Loucy (cell line): ENCODE data around the gene SUFU.

Experiments used
- H2AFZ ChIP-seq: fragments of 200-600 bp; sonication (generic); 2 replicates; pipeline ENCODE4 v1.6.0; 2016; ENCODE audit warnings: antibody characterized with exemption, mild to moderate bottlenecking, low read length, moderate library complexity
- H3F3A ChIP-seq: fragments of 200-600 bp; 2 replicates; pipeline ENCODE4 v1.6.0; 2016; ENCODE audit warnings: antibody characterized with exemption, low read depth, mild to moderate bottlenecking
- H3K27me3 ChIP-seq: fragments of 200-600 bp; sonication (generic); 2 replicates; pipeline ENCODE4 v1.6.1; 2014; ENCODE audit warnings: low read length, mild to moderate bottlenecking; ENCODE audit not compliant: insufficient read depth, poor library complexity, severe bottlenecking
- H3K36me3 ChIP-seq: fragments of 200-600 bp; sonication (generic); 2 replicates; pipeline ENCODE4 v1.6.1; 2016; ENCODE audit warnings: low read length; ENCODE audit not compliant: insufficient read depth
- H3K4me1 ChIP-seq: fragments of 200-600 bp; sonication (generic); 2 replicates; pipeline ENCODE4 v1.5.1; 2014; ENCODE audit warnings: low read length, mild to moderate bottlenecking; ENCODE audit not compliant: insufficient read depth, poor library complexity, severe bottlenecking
- H3K4me2 ChIP-seq: fragments of 200-600 bp; sonication (generic); 2 replicates; pipeline ENCODE4 v1.6.0; 2014; ENCODE audit warnings: antibody characterized with exemption, low read length, low read depth, mild to moderate bottlenecking; ENCODE audit not compliant: poor library complexity, severe bottlenecking
- H3K4me3 ChIP-seq: fragments of 200-600 bp; sonication (generic); 2 replicates; pipeline ENCODE4 v1.5.1; 2014; ENCODE audit warnings: low read length, mild to moderate bottlenecking, mixed read lengths; ENCODE audit not compliant: poor library complexity, severe bottlenecking
- H3K79me2 ChIP-seq: fragments of 200-600 bp; sonication (generic); 2 replicates; pipeline ENCODE4 v1.6.1; 2014; ENCODE audit warnings: low read length; ENCODE audit not compliant: insufficient read depth
- H3K9ac ChIP-seq: fragments of 200-600 bp; sonication (generic); 2 replicates; pipeline ENCODE4 v1.6.0; 2014; ENCODE audit warnings: mild to moderate bottlenecking, low read depth, low read length, moderate library complexity; ENCODE audit not compliant: poor library complexity, severe bottlenecking
- H3K9me2 ChIP-seq: fragments of 200-600 bp; sonication (generic); replicated peaks from 2 replicates; pipeline ENCODE4 v1.6.1; 2016; ENCODE audit warnings: low read depth, low read length, mixed read lengths
- H3K9me3 ChIP-seq: fragments of 200-600 bp; sonication (generic); 2 replicates; pipeline ENCODE4 v1.6.1; 2014; ENCODE audit warnings: mild to moderate bottlenecking, antibody characterized with exemption, low read length, low read depth; ENCODE audit not compliant: insufficient read depth
- H4K20me1 ChIP-seq: fragments of 200-600 bp; sonication (generic); 2 replicates; pipeline ENCODE4 v1.6.0; 2014; ENCODE audit warnings: antibody characterized with exemption, low read length, mild to moderate bottlenecking; ENCODE audit not compliant: insufficient read depth, poor library complexity, severe bottlenecking
- EZH2phosphoT487 ChIP-seq: fragments of 200-600 bp; IDR thresholded peaks from 2 replicates; pipeline ENCODE4 v1.6.1; 2018; ENCODE audit warnings: antibody characterized with exemption, mild to moderate bottlenecking, moderate library complexity, borderline replicate concordance
- TF ChIP-seq, protein P1 (sequence below): fragments of 200-600 bp; sonication (generic); conservative IDR thresholded peaks from 2 replicates; pipeline ENCODE4 v1.5.1; 2014; ENCODE audit warnings: mild to moderate bottlenecking, antibody characterized with exemption, low read length

SUFU gene

DNA sequence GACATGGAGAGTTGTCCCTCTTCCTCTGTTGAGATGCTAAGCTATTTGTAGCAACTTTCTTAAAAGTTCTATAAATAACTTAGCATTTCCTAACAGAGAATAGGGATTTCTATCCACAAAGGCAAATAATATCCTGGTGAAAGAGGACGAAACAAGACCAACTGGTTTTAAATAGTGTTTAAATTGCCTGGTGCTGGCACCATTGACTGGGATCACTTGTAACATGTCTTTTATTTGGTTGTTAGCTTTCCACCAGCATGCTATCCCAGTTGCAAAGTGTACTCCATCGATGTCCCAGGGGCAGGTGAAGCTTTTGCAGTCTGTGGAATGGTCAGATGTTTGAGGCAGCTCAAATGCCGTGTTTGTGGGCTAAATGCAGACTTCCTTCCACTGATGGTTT lies 3.7 kb downstream of the SUFU start:
- H3K9me2 ChIP-seq = no peaks in the 10 kb centered on the region
- H3K4me2 ChIP-seq = peak overlapping the region; percentile 98
- H3K4me1 ChIP-seq = peaks cover 53% of the 10 kb centered on the region
- peaks cover 14% of the 10 kb centered on the region; the same call in 1 of the 2 replicates for H3K36me3 ChIP-seq
- no peaks in the 10 kb centered on the region for H3F3A ChIP-seq
- no peak overlapping the region for H2AFZ ChIP-seq
- H3K4me3 ChIP-seq = no peak overlapping the region
- H3K9ac ChIP-seq = no peak overlapping the region
- TF ChIP-seq, protein P1, sequence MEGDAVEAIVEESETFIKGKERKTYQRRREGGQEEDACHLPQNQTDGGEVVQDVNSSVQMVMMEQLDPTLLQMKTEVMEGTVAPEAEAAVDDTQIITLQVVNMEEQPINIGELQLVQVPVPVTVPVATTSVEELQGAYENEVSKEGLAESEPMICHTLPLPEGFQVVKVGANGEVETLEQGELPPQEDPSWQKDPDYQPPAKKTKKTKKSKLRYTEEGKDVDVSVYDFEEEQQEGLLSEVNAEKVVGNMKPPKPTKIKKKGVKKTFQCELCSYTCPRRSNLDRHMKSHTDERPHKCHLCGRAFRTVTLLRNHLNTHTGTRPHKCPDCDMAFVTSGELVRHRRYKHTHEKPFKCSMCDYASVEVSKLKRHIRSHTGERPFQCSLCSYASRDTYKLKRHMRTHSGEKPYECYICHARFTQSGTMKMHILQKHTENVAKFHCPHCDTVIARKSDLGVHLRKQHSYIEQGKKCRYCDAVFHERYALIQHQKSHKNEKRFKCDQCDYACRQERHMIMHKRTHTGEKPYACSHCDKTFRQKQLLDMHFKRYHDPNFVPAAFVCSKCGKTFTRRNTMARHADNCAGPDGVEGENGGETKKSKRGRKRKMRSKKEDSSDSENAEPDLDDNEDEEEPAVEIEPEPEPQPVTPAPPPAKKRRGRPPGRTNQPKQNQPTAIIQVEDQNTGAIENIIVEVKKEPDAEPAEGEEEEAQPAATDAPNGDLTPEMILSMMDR = no peak
- TF ChIP-seq EZH2phosphoT487 = no peak
- no peaks in the 10 kb centered on the region for H3K9me3 ChIP-seq
- peaks cover 29% of the 10 kb centered on the region for H4K20me1 ChIP-seq
- no peaks in the 10 kb centered on the region for H3K27me3 ChIP-seq
- H3K79me2 ChIP-seq = peaks cover 46% of the 10 kb centered on the region

DNA sequence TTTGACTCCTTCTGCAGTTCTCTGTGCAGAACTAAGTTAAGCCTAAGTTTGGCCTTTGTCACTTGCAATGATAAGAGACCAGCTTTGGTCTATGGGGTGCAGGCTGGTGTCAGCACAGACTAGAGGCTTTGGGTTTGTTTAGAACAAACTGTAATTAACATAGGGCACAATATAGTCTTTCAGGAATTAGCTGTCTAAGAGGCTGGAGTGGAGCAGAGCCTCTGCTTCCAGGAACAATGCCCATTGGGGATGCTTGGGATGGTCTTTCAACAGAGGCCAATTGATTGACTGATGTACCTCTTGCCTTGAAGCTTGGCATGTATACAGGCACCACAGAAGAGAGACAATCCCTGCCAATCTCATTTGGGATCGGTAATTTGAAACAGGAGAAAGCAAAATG lies 4.7 kb downstream of the SUFU start:
- TF ChIP-seq, protein P1 = no peak
- no peak for TF ChIP-seq EZH2phosphoT487
- H2AFZ ChIP-seq = no peak overlapping the region
- peaks cover 18% of the 10 kb centered on the region; the same call in 1 of the 2 replicates for H3K36me3 ChIP-seq
- no peak overlapping the region for H3K9ac ChIP-seq
- H3K4me2 ChIP-seq = peak overlapping the region; percentile 34
- H3K4me1 ChIP-seq = peaks cover 46% of the 10 kb centered on the region
- H3K4me3 ChIP-seq = no peak overlapping the region
- no peaks in the 10 kb centered on the region for H3K9me3 ChIP-seq
- H4K20me1 ChIP-seq = peaks cover 29% of the 10 kb centered on the region
- no peaks in the 10 kb centered on the region for H3K9me2 ChIP-seq
- H3F3A ChIP-seq = no peaks in the 10 kb centered on the region
- H3K79me2 ChIP-seq = peaks cover 46% of the 10 kb centered on the region
- H3K27me3 ChIP-seq = no peaks in the 10 kb centered on the region

DNA sequence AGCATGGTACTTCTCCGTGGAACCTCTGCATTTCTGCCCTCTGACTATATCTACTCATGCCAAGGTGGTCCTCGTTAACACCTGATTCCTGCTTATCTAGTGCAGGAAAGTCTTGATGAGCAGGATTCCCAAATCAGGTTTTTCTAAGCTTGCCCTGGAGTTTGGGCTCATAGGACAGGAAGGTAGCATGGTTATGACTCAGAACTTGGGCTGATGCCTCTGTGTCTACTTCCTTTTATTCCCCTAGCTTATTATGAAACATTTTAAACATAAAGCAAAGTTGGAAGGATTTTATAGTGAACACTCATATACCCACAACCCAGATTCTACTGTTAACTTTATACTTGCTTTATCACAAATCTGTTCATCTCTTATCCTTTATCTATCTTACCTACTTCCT lies 5.6 kb downstream of the SUFU start:
- Histone ChIP-seq H3K27me3 (no peaks in the 10 kb centered on the region), H2AFZ (no peak overlapping the region), H3K36me3 (peaks cover 18% of the 10 kb centered on the region; the same call in 1 of the 2 replicates), H3K9me2 (no peaks in the 10 kb centered on the region), H3K79me2 (peaks cover 42% of the 10 kb centered on the region), H3K4me1 (peaks cover 46% of the 10 kb centered on the region), H3K4me3 (no peak overlapping the region), H3K9me3 (no peaks in the 10 kb centered on the region), H4K20me1 (peaks cover 24% of the 10 kb centered on the region), H3F3A (no peaks in the 10 kb centered on the region), H3K9ac (no peak overlapping the region), H3K4me2 (no peak overlapping the region)
- TF ChIP-seq, protein P1 = no peak
- TF ChIP-seq EZH2phosphoT487 = no peak
